ENCODE results near the gene C1S. TPM values are rescaled to one million over a fixed set of nuclear protein-coding genes. Genes with fewer than 3 reads are reported as not detected.
A peak's percentile ranks its signal among the peaks of the same experiment; 100 is the strongest.
"Not testable (repeated sequence)": the region's sequence is repeated elsewhere in the genome, so short reads cannot be mapped to it uniquely, and the experiment has no call there.

The C1S gene
- polyA plus RNA-seq, 1 donor: 53.5 TPM

DNA sequence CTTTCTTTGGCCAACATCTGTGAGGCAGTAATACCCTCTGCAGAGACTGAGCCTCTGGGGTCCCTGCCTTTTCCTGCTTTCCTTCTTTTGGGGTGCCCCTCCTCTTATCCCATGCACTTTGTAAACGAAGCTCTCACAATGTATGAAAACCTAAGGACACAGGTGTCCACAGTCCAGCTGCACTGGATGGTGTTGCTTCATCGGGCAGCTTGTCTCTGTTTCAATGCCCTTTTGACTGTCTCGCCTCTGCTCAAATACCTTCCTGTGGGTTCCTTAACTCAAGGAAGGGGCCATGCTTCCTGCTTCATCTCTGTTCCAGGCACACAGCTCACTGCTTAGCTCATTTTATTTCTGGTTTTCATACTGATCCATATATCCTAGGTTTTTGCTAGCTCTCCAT lies 42.1 kb downstream of the C1S start:
- no peak for DNase-seq

DNA sequence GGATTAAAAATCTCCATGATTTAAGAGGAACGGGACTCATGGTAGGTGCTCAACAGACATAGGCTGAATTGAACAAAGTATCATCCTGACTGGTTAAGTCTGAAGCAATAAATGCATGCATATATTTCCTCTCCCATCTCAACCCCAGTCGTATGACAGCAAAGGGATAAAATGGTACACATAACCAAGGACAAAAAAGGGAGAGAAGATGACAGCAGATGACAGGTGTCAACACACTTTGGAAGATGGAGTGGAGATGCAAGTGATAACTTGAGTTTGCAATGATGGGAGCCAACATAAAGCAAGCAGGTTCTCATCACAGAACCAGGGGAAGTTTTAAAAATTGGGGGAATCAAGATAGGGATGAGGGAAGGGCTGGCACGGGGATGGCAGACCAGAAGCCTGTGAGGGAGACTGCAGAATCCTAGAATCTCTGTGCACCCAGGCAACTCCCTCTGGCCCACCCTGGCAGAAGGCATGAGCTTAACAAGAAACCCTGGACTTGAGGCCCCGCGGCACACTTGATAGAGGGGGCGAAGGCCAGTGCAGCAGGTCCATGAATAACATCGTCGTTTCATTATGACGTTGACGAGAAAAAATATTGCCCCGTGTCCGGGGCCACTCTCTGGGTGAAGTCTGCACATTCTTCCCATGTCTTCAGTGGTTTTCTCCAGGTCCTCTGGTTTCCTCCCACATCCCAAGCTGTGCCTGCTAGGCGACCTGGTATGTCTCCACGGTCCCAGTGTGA lies 43.5 kb downstream of the C1S start:
- no peak for DNase-seq

DNA sequence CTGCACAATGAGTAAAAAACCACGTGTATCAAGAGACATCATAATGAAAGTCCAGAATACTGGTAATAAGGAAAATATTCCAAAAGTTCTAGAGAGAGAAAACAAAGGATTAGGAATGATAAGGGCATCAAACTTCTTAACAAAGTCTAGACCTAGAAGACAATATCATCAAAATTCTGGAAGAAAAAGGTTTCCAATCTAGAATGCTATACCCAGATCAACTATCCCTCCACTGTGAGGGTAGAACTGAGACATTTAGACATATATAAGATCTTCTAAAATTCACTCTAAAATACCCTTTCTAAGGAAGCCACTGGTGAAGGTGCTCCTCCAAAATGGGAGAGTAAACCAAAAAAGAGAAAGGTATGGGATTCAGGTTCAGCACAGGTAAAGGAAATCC lies 45.6 kb downstream of the C1S start:
- no peak for DNase-seq

DNA sequence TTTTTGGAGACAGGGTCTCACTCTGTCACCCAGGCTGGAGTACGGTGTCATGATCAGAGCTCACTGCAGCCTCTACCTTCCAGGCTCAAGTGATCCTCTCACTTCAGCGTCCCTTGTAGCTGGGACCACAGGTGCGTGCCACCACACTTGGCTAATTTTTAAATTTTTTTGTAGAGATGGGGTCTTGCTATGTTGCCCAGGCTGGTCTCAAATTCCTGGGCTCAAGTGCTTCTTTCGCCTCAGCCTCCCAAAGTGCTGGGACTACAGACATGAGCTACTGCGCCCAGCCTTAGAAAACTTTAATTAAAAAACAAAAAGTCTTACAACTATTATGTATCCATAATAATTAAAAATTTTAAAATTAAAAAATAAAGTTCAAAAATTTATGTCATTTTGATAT lies 46.7 kb downstream of the C1S start:
- not testable (repeated sequence) for DNase-seq

DNA sequence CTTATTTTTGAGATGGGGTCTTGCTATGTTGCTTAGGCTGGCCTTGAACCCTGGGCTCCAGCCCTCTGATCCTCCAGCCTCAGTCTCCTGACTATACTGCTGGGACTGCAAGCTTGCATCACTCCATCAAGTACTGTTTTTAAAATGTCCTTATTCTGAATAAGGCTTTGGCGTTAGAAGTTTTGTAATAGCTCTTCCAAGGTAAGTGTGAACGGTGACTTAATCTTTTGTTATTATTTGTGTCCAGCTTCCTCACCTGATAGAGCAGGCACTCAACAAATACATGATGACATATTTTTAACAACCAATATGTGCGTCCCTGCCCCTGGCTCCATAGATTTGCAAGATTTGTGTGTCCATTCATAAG lies 47.1 kb downstream of the C1S start:
- DNase-seq: no peak

DNA sequence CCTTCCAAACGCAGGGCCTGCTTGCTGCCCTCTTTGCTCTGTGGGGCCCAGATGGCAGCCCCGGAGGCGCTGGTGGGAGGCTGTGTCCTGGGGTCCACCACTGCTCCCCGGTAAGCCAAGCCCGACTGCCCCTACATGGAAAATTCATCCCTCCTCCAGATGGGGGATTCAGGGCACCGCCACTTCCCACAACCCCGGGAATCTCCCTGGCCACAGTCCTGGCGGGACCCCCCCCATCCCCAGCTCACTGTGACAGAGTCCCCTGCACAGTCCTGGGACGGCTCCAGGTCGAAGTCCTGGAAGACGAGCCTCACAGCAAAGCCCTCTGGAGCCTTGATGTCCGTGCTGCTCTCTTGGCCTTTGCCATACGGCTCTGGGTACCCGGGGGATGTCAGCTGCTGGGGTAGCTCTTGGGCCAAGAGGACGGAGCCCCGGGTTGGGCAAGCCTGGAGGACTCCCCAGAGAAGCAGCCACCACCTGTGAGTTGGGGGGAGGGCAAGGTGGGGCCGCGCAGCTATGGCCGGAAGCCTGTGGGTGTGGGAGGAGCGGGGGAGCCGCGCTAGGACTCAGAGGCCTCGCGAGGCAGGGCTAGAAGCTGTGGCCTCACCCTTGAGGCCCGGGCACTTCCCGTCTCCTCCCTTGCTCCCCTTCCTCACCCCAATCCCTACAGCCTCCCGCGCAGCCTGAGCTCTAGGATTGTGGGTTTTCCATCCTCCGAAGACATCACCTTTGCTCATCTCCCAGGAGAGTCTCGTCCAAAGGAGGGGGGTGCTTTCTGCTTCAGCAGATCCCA lies 47.7 kb downstream of the C1S start:
- DNase-seq: no peak

DNA sequence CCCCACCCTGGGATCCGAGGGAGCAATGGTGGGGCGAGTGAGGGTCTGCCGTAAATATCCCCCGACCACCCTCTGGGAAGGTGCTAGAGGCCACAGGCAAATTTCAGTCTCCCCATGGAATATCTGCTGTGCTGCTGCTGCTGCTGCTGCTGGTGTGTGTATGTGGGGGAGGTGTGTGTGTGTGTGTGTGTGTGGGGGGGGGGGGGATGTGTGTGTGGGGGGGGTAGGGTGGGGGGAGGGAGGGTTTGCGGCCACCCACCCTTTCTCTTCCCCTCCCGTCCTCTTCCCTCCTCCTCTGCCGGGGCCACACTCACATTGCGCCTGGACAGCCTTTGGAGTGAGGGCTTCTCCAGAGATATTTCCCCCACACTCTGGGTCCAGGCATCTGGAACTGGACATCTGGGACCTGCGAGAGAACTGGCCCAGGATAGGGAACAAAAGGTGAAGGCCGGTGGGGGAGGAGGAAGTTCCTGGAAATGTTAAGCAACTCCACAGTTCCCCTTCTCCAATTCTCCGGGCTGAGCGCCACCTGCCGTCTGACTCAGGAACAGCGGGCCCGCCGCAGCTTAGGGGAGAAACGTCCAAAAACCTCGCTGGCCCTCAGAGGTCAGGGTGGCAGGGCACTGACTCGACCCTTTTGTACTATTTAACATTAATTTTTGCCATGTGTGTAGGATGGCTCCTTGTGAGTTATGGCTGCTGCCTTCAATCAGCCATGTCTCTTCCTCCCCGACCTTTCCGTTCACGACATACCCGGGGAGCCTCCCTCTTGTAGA lies 48.5 kb downstream of the C1S start, which contains the start of gene C1RL:
Gene C1RL (minus strand): TSS at position 419 of the 776 bp plus-strand sequence. CDS start 34 bp downstream, at position 385.
- DNase-seq: peak; percentile 87

DNA sequence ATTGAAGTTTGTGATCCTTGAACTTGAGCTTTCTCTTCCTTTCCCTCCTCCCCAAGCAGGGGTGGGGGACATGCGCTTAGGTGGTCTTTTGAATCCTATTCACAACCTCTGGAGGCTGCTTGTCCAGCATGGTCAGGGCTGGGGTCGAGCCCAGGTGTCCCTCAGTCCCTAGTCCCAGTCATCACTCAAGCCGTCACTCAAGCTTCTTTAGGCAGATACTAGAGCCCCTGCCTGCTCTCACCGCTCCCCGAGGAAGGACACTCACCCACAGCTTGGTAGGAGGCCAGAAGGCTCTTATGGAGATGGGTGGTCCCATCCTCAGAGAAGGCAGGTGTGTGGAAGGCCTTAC lies 49.0 kb downstream of the C1S start:
- no peak for DNase-seq

DNA sequence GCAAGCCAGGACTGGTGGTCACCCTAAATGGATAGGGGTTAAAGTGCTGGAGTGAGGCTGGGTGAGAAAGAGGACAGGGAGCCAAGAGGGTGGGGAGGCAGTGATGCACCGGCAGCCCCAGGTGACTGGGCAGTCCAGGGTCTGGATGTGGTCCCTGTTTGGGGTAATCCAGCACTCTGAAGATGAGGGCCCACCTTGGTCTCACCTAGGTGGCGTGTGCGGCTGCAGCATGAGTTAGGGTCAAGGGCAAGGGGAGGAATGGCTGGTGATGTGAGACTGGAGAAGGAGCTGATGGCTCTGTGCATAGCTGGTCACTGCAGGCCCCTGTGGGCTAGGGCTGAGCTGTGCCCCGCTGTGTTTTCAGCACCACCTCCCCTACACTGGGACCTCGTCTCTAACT lies 50.1 kb downstream of the C1S start:
- DNase-seq: no peak

DNA sequence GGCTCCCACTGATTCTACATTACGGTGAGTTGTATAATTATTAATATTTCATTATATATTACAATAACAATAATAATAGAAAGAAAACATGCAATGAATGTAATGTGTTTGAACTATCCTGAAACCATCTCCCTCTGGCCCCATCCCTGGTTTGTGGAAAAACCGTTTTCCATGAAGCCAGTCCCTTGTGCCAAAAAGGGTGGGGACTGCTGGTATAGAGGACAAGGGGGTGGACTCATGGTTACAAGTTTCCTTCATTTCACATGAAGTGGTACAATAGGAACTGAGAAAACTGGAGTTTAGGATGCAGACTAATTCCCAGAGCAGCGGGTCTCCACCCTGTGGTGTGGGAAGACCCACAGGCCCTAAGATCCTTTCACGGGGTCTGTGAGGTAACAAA lies 51.5 kb downstream of the C1S start:
- DNase-seq: no peak

DNA sequence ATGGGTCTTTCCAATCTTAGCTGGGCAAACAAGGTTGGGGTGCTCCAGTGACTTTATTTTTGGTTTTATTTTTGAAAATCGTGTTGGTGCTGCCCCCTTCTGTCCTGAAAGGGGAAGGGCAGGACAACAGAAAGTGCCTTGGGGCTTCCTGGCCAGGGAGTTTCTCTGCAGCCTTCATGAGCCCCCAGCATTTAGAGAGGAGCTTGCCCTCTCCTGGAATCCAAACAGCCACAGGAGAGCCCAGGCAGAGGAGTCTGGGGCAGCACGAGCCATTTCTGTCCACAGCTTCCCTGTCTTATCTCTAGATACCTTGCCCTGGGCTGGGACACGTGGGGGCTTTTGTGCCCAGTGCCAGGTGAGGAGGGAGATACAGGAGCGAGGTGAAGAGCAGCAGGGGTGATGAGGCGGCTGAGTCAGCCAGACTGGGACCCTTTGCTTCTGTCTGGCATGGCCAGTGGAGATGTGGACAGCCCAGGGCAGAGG lies 52.9 kb downstream of the C1S start:
- no peak for DNase-seq

DNA sequence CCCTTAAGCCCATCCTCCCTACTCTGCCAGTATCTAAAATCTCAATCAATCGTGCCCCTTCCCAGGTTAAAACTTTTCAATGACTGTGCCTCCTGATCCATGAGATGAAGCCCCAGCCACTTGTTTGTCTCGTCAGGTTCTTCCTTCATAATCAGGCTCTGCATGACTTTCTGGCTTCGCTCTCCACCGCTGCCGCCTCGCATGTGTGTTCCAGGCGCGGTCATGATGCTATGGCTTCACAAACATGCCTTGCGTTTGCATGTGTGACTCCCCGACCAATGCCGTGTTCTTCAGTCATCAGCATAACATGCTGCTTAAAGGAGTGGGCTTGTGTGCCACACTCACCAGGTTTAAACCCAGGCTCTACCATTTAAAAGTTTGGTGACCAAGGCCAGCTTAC lies 53.5 kb downstream of the C1S start:
- DNase-seq: no peak

DNA sequence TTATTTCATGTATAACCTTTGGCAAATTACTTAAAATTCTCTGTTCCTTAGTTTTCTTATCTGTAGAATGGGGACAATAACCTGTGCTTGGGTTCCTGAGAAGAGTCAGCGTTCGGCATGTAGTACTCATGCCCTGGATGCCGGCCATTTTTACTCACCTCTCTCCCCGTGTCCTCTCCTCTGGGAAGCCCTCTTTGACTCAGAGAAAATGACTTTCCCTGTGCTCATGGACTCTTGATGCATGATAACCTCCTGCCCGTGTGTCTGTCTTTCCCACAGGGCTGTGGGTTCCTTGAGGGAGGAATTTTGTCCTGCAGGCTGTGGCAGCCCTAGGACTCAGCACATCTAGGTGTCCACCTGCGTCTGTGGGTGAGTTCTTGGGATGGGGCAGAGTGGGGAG lies 54.3 kb downstream of the C1S start:
- no peak for DNase-seq

DNA sequence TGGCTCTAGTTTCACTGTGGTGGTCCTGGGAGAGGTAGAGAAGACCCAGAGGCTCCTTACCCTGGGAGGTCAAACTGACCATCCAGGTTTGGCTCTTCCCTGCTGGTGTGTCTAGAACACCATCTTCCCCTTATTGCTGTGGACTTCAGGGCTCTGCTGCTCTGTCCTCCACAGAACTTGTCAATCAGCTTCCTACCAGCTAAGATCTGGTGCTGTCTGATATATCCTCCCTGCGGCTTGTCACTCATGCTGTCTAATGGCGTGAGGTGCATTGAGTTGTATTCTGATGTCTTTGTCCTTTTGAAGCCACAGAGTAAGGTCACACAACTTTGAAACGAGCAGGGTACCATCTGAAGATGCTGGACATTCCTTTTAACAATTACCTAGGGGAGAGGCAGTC lies 55.7 kb downstream of the C1S start:
- DNase-seq: no peak

DNA sequence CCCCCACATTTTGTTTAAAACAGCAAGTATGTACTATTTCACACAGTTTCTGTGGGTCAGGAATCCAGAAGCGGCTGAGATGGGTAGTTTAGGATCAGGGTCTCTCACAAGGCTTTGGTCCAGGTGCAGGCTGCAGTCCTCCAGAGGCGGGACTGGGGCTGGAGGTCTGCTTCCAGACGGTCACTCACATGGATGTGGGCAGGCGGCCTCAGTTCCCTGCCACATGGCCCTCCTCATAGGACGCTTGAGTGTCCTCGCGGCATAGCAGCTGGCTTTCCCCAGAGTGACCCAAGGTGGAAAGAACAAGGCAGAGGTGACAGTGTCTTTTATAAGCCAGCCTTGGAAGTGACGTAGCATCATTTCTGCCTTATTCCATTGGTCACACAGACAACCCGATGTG lies 56.4 kb downstream of the C1S start:
- DNase-seq: no peak

DNA sequence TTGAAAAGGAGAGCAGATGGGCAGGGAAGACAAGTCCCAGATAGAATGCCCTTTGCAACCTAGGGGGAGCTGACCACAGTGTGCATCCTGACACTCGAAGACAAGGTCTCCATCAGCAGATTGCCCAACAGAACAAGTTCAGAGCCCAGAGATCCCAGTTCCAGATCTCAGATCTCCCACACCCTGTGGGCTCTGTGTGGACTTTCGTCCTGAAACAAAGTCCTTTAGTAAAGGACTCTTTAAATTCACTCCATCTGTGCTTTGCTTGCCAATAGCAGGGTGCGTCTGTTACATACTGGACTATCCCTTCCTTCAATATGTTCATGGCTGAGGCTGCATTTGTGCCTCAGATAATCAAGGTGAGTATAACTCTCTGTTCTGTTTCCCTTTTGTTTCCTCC lies 57.2 kb downstream of the C1S start:
- DNase-seq: no peak

DNA sequence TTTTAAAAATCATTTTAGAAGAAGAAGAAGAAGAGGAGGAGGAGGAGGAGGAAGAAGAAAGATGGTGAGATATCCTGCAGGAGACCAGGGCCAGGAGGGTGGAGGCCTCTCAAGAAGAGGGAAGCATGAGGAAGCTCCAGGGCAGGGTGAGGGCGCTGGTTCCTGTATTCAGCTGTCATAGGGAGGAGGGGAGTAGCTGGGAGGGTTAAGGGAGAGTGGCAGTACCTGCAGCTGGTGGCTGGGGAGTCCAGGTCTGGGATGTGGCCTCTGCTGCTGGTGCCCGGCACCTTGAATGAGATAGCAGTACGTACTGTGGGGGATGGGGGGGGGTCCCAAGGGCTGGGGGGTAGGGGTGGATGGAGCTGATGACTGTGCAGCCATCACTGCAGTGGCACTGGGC lies 58.4 kb downstream of the C1S start:
- DNase-seq: no peak

DNA sequence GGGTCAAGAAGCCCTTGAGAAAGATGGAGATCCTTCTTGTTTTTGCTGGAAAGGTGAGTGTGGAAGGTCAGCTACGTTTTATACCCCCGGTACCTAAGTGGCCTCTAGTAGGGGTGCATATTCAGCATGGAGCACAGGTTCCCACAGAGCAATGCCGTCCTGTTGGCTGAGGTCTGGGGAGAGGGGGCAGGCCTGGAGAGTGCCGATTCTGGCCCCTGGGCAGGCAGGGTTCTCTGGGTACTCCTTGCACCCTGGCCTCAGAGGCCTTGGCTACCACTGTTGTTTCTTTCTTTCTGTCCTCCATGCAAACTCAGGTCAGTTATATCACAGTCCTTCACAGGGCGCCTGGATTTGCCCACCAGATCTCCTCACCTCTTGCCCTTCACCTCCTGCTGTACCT lies 59.6 kb downstream of the C1S start:
- DNase-seq: no peak
